SK-N-SH (cell line): Measurements from ENCODE around the gene LCA5. TPM values are rescaled to one million over a fixed set of nuclear protein-coding genes. Genes with fewer than 3 reads are reported as not detected.

Experiments used
- CTCF ChIA-PET: fragments of 300-600, 350-600 bp; formaldehyde crosslinking; extraction: SDS; loops from one replicate; lab custom pipeline; 2021; lab: Yijun Ruan, JAX
- POLR2A ChIA-PET: fragments of 350-600 bp; sonication (Branson Sonifier 250); formaldehyde crosslinking; extraction: SDS; loops from one replicate; lab custom pipeline; 2020; ENCODE audit warnings: antibody characterized with exemption, inconsistent platforms; lab: Yijun Ruan, JAX
- DNase-seq: peaks from one replicate; pipeline ENCODE4 v3.0.0; 2012
- H2AFZ ChIP-seq: fragments of 200-600 bp; sonication (generic); 2 replicates; pipeline ENCODE4 v1.8.1; 2016; ENCODE audit warnings: antibody characterized with exemption, mild to moderate bottlenecking, low read depth
- H3F3A ChIP-seq: fragments of 200-600 bp; sonication (generic); replicated peaks from 2 replicates; pipeline ENCODE3; 2016; ENCODE audit warnings: antibody characterized with exemption, mild to moderate bottlenecking; ENCODE audit not compliant: insufficient read depth
- H3K27ac ChIP-seq, 2 experiments: fragments of 200-500 bp in 1 of 2; fragments of 200-600 bp in 1 of 2; sonication (Bioruptor generic) in 1 of 2; sonication (generic), shearing (Covaris generic) in 1 of 2; 2 replicates each; pipeline versions ENCODE4 v1.5.1 to v1.6.1; 2014 to 2016; ENCODE audit warnings: low read depth in 2 of 2, inconsistent platforms in 1 of 2, low read length in 1 of 2, mild to moderate bottlenecking in 1 of 2, mixed read lengths in 1 of 2
- H3K27me3 ChIP-seq: fragments of 200-600 bp; sonication (generic), shearing (Covaris generic); 2 replicates; pipeline ENCODE4 v1.6.1; 2016; ENCODE audit warnings: mixed run types; ENCODE audit not compliant: insufficient read depth
- H3K36me3 ChIP-seq, 2 experiments: fragments of 200-500 bp in 1 of 2; fragments of 200-600 bp in 1 of 2; sonication (Bioruptor generic) in 1 of 2; sonication (generic) in 1 of 2; replicated peaks in 1 of 2; 2 replicates each; pipeline versions ENCODE3 to v1.5.1; 2014 to 2016; ENCODE audit warnings: low read length in 1 of 2, mild to moderate bottlenecking in 1 of 2; ENCODE audit not compliant: insufficient read depth in 2 of 2, control insufficient read depth in 1 of 2
- H3K4me1 ChIP-seq, 2 experiments: fragments of 200-500 bp in 1 of 2; fragments of 200-600 bp in 1 of 2; sonication (Bioruptor generic) in 1 of 2; sonication (generic), shearing (Covaris generic) in 1 of 2; 2 replicates each; pipeline versions ENCODE4 v1.5.1 to v1.6.1; 2014 to 2016; ENCODE audit warnings: low read depth in 1 of 2, low read length in 1 of 2, mixed run types in 1 of 2; ENCODE audit not compliant: insufficient read depth in 2 of 2, control insufficient read depth in 1 of 2
- H3K4me2 ChIP-seq: fragments of 200-600 bp; sonication (generic), shearing (Covaris generic); 2 replicates; pipeline ENCODE4 v1.6.1; 2017; ENCODE audit warnings: mixed run types
- H3K4me3 ChIP-seq, 2 experiments: fragments of 200-500 bp in 1 of 2; fragments of 200-600 bp in 1 of 2; sonication (Bioruptor generic) in 1 of 2; sonication (generic), shearing (Covaris generic) in 1 of 2; 2 replicates each; pipeline versions ENCODE4 v1.5.1 to v1.8.1; 2014 to 2016; ENCODE audit warnings: low read depth in 2 of 2, inconsistent platforms in 1 of 2, low read length in 1 of 2, mild to moderate bottlenecking in 1 of 2, mixed read lengths in 1 of 2, moderate library complexity in 1 of 2
- H3K79me2 ChIP-seq: fragments of 200-600 bp; sonication (generic); 2 replicates; pipeline ENCODE4 v1.8.1; 2017; ENCODE audit warnings: mild to moderate bottlenecking; ENCODE audit not compliant: insufficient read depth
- H3K9ac ChIP-seq: fragments of 200-600 bp; sonication (generic); 2 replicates; pipeline ENCODE4 v1.6.1; 2017; ENCODE audit warnings: mixed run types
- H3K9me2 ChIP-seq: fragments of 200-600 bp; sonication (generic); 2 replicates; pipeline ENCODE4 v1.6.1; 2017; ENCODE audit warnings: mixed run types
- H3K9me3 ChIP-seq: fragments of 200-600 bp; sonication (generic); 2 replicates; pipeline ENCODE4 v1.6.1; 2017; ENCODE audit warnings: mixed run types, mild to moderate bottlenecking, moderate library complexity
- H4K20me1 ChIP-seq: fragments of 200-600 bp; sonication (generic); 2 replicates; pipeline ENCODE4 v1.6.1; 2017; ENCODE audit warnings: mild to moderate bottlenecking, mixed run types; ENCODE audit not compliant: insufficient read depth
- EZH2phosphoT487 ChIP-seq: fragments of 200-600 bp; sonication (generic); IDR thresholded peaks from 2 replicates; pipeline ENCODE4 v1.6.1; 2017; ENCODE audit warnings: low read depth, mixed run types, mild to moderate bottlenecking, antibody characterized with exemption, moderate library complexity, borderline replicate concordance
- FOSL2 ChIP-seq: IDR thresholded peaks from 2 replicates; pipeline ENCODE4 v1.4.0; 2012; ENCODE audit warnings: low read depth, mild to moderate bottlenecking, moderate library complexity, borderline replicate concordance
- FOXJ3 ChIP-seq: sonication (generic); formaldehyde crosslinking; IDR thresholded peaks from 2 replicates; pipeline ENCODE4 v1.5.1; 2020; ENCODE audit warnings: mild to moderate bottlenecking, missing genetic modification reagents
- FOXM1 ChIP-seq: IDR thresholded peaks from 2 replicates; pipeline ENCODE4 v1.4.0; 2012; ENCODE audit warnings: low read depth, mild to moderate bottlenecking
- GABPA ChIP-seq: IDR thresholded peaks from 2 replicates; pipeline ENCODE4 v1.4.0; 2012; ENCODE audit warnings: low read depth, mild to moderate bottlenecking
- GATA2 ChIP-seq: sonication (generic); formaldehyde crosslinking; IDR thresholded peaks from 2 replicates; pipeline ENCODE4 v1.5.0; 2020; ENCODE audit warnings: mild to moderate bottlenecking, missing genetic modification reagents
- JUND ChIP-seq: IDR thresholded peaks from 2 replicates; pipeline ENCODE4 v1.4.0; 2012
- MEF2A ChIP-seq: IDR thresholded peaks from 2 replicates; pipeline ENCODE4 v1.4.0; 2012; ENCODE audit warnings: low read depth, borderline replicate concordance
- MXI1 ChIP-seq: IDR thresholded peaks from 2 replicates; pipeline ENCODE4 v1.6.1; 2012; ENCODE audit warnings: mild to moderate bottlenecking, low read depth, low read length, improper control_type of control experiment
- NRF1 ChIP-seq: IDR thresholded peaks from 2 replicates; pipeline ENCODE4 v1.6.1; 2012; ENCODE audit warnings: low read depth, mild to moderate bottlenecking, low read length
- PBX3 ChIP-seq: IDR thresholded peaks from 2 replicates; pipeline ENCODE4; 2012
- RAD21 ChIP-seq: IDR thresholded peaks from 2 replicates; pipeline ENCODE4 v1.6.1; 2012; ENCODE audit warnings: mild to moderate bottlenecking, low read length
- RCOR1 ChIP-seq: fragments of 150-350 bp; IDR thresholded peaks from 2 replicates; pipeline ENCODE4 v1.6.1; 2017; ENCODE audit warnings: antibody characterized with exemption, low read length
- REST ChIP-seq: IDR thresholded peaks from 2 replicates; pipeline ENCODE4 v1.6.1; 2012; ENCODE audit warnings: mild to moderate bottlenecking, low read depth, low read length, moderate library complexity
- SIN3A ChIP-seq: IDR thresholded peaks from 2 replicates; pipeline ENCODE4 v1.6.1; 2012; ENCODE audit warnings: low read depth, mild to moderate bottlenecking, low read length, moderate library complexity, borderline replicate concordance
- SMC3 ChIP-seq: IDR thresholded peaks from 2 replicates; pipeline ENCODE4 v1.6.1; 2012; ENCODE audit warnings: low read depth, low read length, improper control_type of control experiment
- TAF1 ChIP-seq: IDR thresholded peaks from 2 replicates; pipeline ENCODE4 v1.6.1; 2012; ENCODE audit warnings: low read depth, mild to moderate bottlenecking, low read length, moderate library complexity, borderline replicate concordance
- TEAD4 ChIP-seq: IDR thresholded peaks from 2 replicates; pipeline ENCODE4 v1.4.0; 2012; ENCODE audit warnings: mild to moderate bottlenecking, borderline replicate concordance; ENCODE audit not compliant: insufficient read depth
- WGBS: methylation state at CpG from one replicate; pipeline ENCODE4 v1.1.6; 2017; ENCODE audit warnings: low lambda C conversion rate; 5-methylcytosine and 5-hydroxymethylcytosine counted together
- polyA plus RNA-seq, 3 experiments: library from polyadenylated mRNA; depleted of rRNA; stranded (reverse); fragments of >200 nt; gene quantifications; 2 replicates each; pipeline ENCODE4 v1.2.3, GENCODE V29; 2012

The LCA5 gene
- polyA plus RNA-seq, 1 of the 3 experiments (the other 2 are of a cell fraction), result 0.61 TPM

- TF ChIP-seq REST (no peak), GABPA (no peak), RCOR1 (no peak), SIN3A (no peak), MXI1 (no peak)
- TF ChIP-seq, all 33 proteins: peak for 0
Measured at GRCh38 chr6:79440598-79440997, 96.6 kb downstream of the LCA5 start (continued).

GRCh38 chr6:79438030-79438429 is 99.2 kb downstream of the LCA5 start:
- 38% methylated on average over 2 of the region's 2 CpGs for WGBS
- peaks cover 0 to 6% of the 10 kb centered on the region in 2 experiments; a peak in 2 of 4 replicates for H3K4me1 ChIP-seq
- no peak overlapping the region for H3K4me2 ChIP-seq
- H3K27me3 ChIP-seq, result no peaks in the 10 kb centered on the region
- ChIA-PET CTCF (interaction anchor here (1.2 to 1.4 kb wide), 2 partner anchors 10 to 12 kb away, joined by 3 read pairs; no protein-coding TSS in a partner anchor), POLR2A (no interaction called here)
- no peaks in the 10 kb centered on the region for H3K79me2 ChIP-seq
- no peak for DNase-seq
- H3K27ac ChIP-seq, result no peak overlapping the region; a peak in 1 of 4 replicates
- H3K9me3 ChIP-seq, result no peaks in the 10 kb centered on the region
- H3F3A ChIP-seq, result no peaks in the 10 kb centered on the region
- TF ChIP-seq SMC3, result no peak
- TF ChIP-seq NRF1, result no peak
- TF ChIP-seq FOSL2, result no peak
- TF ChIP-seq TAF1, result no peak
- TF ChIP-seq FOXJ3 (CRISPR knock-in tag), result no peak
- no peak for TF ChIP-seq EZH2phosphoT487
- no peak for TF ChIP-seq MEF2A
- no peak for TF ChIP-seq GABPA
- TF ChIP-seq RAD21, result no peak
- no peak for TF ChIP-seq PBX3
- no peak for TF ChIP-seq TEAD4
- no peak for TF ChIP-seq JUND
- no peak for TF ChIP-seq REST
- no peak for TF ChIP-seq FOXM1
- no peak for TF ChIP-seq GATA2 (CRISPR knock-in tag)
- H3K36me3 ChIP-seq, result no peaks in the 10 kb centered on the region
- H2AFZ ChIP-seq, result no peak overlapping the region
- H3K9me2 ChIP-seq, result no peaks in the 10 kb centered on the region
- no peaks in the 10 kb centered on the region for H4K20me1 ChIP-seq
- H3K4me3 ChIP-seq, result no peak overlapping the region
- H3K9ac ChIP-seq, result no peak overlapping the region
